IMR-90 (cell line): ENCODE measurements around the gene FOLR2. TPM values are rescaled to one million over a fixed set of nuclear protein-coding genes. Genes with fewer than 3 reads are reported as not detected.
A peak's percentile ranks its signal among the peaks of the same experiment; 100 is the strongest.

Experiments
- ATAC-seq: fragments of 200-7000 bp; cut with Tn5 transposase; 2 replicates; pipeline ENCODE4 v1.9.1; 2020; ENCODE audit warnings: low read depth, mild to moderate bottlenecking, moderate library complexity
- BruUV-seq: library from RNA; stranded (reverse); fragments of 400-500 nt; replicated peaks from 2 replicates; lab custom pipeline; 2021; lab: Mats Ljungman, UMichigan
- CTCF ChIA-PET: fragments of 300-600 bp; formaldehyde crosslinking; extraction: SDS; loops from one replicate; lab custom pipeline; 2021; ENCODE audit warnings: antibody characterized with exemption; lab: Yijun Ruan, JAX
- POLR2A ChIA-PET: fragments of 300-600 bp; sonication (Branson Sonifier 250); formaldehyde crosslinking; loops from one replicate; lab custom pipeline; 2022; ENCODE audit warnings: antibody characterized with exemption; ENCODE audit not compliant: unreplicated experiment; lab: Charles Lee
- DNase-seq: peaks from one replicate; pipeline ENCODE4 v3.0.0; 2013
- H2AFZ ChIP-seq: replicated peaks from 2 replicates; pipeline ENCODE3; 2013; ENCODE audit warnings: low read length, mild to moderate bottlenecking; ENCODE audit not compliant: poor library complexity
- H2AK5ac ChIP-seq: 2 replicates; pipeline ENCODE4 v1.6.1; 2013; ENCODE audit warnings: low read depth, low read length, inconsistent platforms
- H2AK9ac ChIP-seq: replicated peaks from 2 replicates; pipeline ENCODE3; 2013; ENCODE audit warnings: mild to moderate bottlenecking, low read depth, low read length, moderate library complexity; ENCODE audit not compliant: poor library complexity
- H2BK120ac ChIP-seq: 2 replicates; pipeline ENCODE4 v1.6.1; 2013; ENCODE audit warnings: low read depth, low read length, inconsistent platforms
- H2BK15ac ChIP-seq: 3 replicates; pipeline ENCODE4 v1.6.1; 2013; ENCODE audit warnings: low read depth, low read length, inconsistent platforms
- H2BK20ac ChIP-seq: 2 replicates; pipeline ENCODE4 v1.6.1; 2013; ENCODE audit warnings: low read depth, mild to moderate bottlenecking, inconsistent platforms, low read length, moderate library complexity
- H2BK5ac ChIP-seq: 2 replicates; pipeline ENCODE4 v1.6.1; 2013; ENCODE audit warnings: mild to moderate bottlenecking, low read depth, low read length, inconsistent platforms; ENCODE audit not compliant: poor library complexity, severe bottlenecking
- H3K14ac ChIP-seq: replicated peaks from 2 replicates; pipeline ENCODE4 v1.6.1; 2013; ENCODE audit warnings: low read depth, low read length, inconsistent platforms
- H3K18ac ChIP-seq: 2 replicates; pipeline ENCODE4 v1.6.1; 2013; ENCODE audit warnings: low read depth, low read length, control low read depth
- H3K23ac ChIP-seq: 2 replicates; pipeline ENCODE4 v1.6.1; 2013; ENCODE audit warnings: low read depth, low read length, inconsistent platforms
- H3K27ac ChIP-seq: 2 replicates; pipeline ENCODE4 v1.5.1; 2013; ENCODE audit warnings: mild to moderate bottlenecking, control low read depth, low read length; ENCODE audit not compliant: insufficient read depth
- H3K27me3 ChIP-seq: 2 replicates; pipeline ENCODE4 v1.6.1; 2013; ENCODE audit warnings: low read length; ENCODE audit not compliant: control insufficient read depth, insufficient read depth
- H3K36me3 ChIP-seq: 2 replicates; pipeline ENCODE4 v1.6.1; 2013; ENCODE audit warnings: low read length, mixed read lengths; ENCODE audit not compliant: control insufficient read depth, insufficient read depth
- H3K4ac ChIP-seq: 2 replicates; pipeline ENCODE4 v1.6.1; 2013; ENCODE audit warnings: low read depth, low read length, inconsistent platforms
- H3K4me1 ChIP-seq: 2 replicates; pipeline ENCODE4 v1.6.1; 2013; ENCODE audit warnings: low read length, mixed read lengths; ENCODE audit not compliant: control insufficient read depth, insufficient read depth
- H3K4me2 ChIP-seq: 2 replicates; pipeline ENCODE4 v1.6.1; 2013; ENCODE audit warnings: low read depth, mild to moderate bottlenecking, control low read depth, low read length, moderate library complexity
- H3K4me3 ChIP-seq: 2 replicates; pipeline ENCODE4 v1.5.1; 2013; ENCODE audit warnings: low read depth, mild to moderate bottlenecking, control low read depth, low read length, moderate library complexity; ENCODE audit not compliant: insufficient read depth
- H3K56ac ChIP-seq: 2 replicates; pipeline ENCODE4 v1.6.1; 2013; ENCODE audit warnings: low read length, inconsistent platforms; ENCODE audit not compliant: insufficient read depth; ENCODE audit errors: extremely low read depth
- H3K79me1 ChIP-seq, 2 experiments: 2 replicates each; pipeline ENCODE4 v1.6.1; 2013; ENCODE audit warnings: low read length in 2 of 2, inconsistent platforms in 1 of 2, low read depth in 1 of 2
- H3K9ac ChIP-seq: 2 replicates; pipeline ENCODE4 v1.6.1; 2013; ENCODE audit warnings: low read depth, low read length, control low read depth
- H3K9me1 ChIP-seq: 2 replicates; pipeline ENCODE4 v1.6.1; 2013; ENCODE audit warnings: low read length, inconsistent platforms; ENCODE audit not compliant: insufficient read depth
- H3K9me3 ChIP-seq: 2 replicates; pipeline ENCODE4 v1.6.1; 2013; ENCODE audit warnings: low read length; ENCODE audit not compliant: control insufficient read depth, insufficient read depth
- H4K20me1 ChIP-seq: 2 replicates; pipeline ENCODE4 v1.6.1; 2013; ENCODE audit warnings: low read length, inconsistent platforms; ENCODE audit not compliant: insufficient read depth
- H4K5ac ChIP-seq: 2 replicates; pipeline ENCODE4 v1.6.1; 2013; ENCODE audit warnings: mild to moderate bottlenecking, low read depth, low read length, control low read depth
- H4K8ac ChIP-seq, 2 experiments: 2 replicates each; pipeline ENCODE4 v1.6.1; 2013; ENCODE audit warnings: low read depth in 2 of 2, low read length in 2 of 2, control low read depth in 1 of 2, inconsistent platforms in 1 of 2
- H4K91ac ChIP-seq: 2 replicates; pipeline ENCODE4 v1.6.1; 2013; ENCODE audit warnings: low read depth, low read length, inconsistent platforms; ENCODE audit not compliant: insufficient read depth
- BHLHE40 ChIP-seq: fragments of 150-350 bp; IDR thresholded peaks from 2 replicates; pipeline ENCODE4 v1.6.1; 2016; ENCODE audit warnings: mild to moderate bottlenecking, low read depth, low read length
- CEBPB ChIP-seq: IDR thresholded peaks from 2 replicates; pipeline ENCODE4 v1.6.1; 2012; ENCODE audit warnings: low read depth, low read length, improper control_type of control experiment
- ELK1 ChIP-seq: fragments of 150-350 bp; IDR thresholded peaks from 2 replicates; pipeline ENCODE4 v1.6.1; 2016; ENCODE audit warnings: low read depth, mild to moderate bottlenecking, low read length, moderate library complexity, borderline replicate concordance
- FOS ChIP-seq: fragments of 150-350 bp; IDR thresholded peaks from 2 replicates; pipeline ENCODE4 v1.6.1; 2016; ENCODE audit warnings: low read depth, low read length
- RAD21 ChIP-seq: IDR thresholded peaks from 2 replicates; pipeline ENCODE4 v1.6.1; 2012; ENCODE audit warnings: low read length, improper control_type of control experiment
- RFX5 ChIP-seq: IDR thresholded peaks from 2 replicates; pipeline ENCODE4 v1.8.0; 2012; ENCODE audit warnings: low read depth, mild to moderate bottlenecking, low read length, moderate library complexity
- WGBS, 2 experiments: methylation state at CpG; one replicate each; pipeline versions ENCODE4 v1.1.5 to v1.1.7; 2013; ENCODE audit warnings: missing lambda C conversion rate in 2 of 2; ENCODE audit not compliant: insufficient read length in 1 of 2; ENCODE audit errors: extremely low coverage in 2 of 2; 5-methylcytosine and 5-hydroxymethylcytosine counted together
- dilution Hi-C: fragments of 300-500 bp; cut with HindIII; formaldehyde crosslinking; loops from one replicate; pipeline ENCODE4 v1.14.3; 2018; ENCODE audit warnings: low sequenced_read_pairs; ENCODE audit not compliant: unreplicated experiment
- in situ Hi-C: fragments of 300-500 bp; cut with MboI; formaldehyde crosslinking; loops from 3 replicates; pipeline ENCODE4 v1.14.3; 2019; ENCODE audit warnings: low sequenced_read_pairs, inconsistent platforms, mixed read lengths
- intact Hi-C: fragments of 100-400 bp; cut with micrococcal nuclease; formaldehyde crosslinking; loops from 2 replicates; pipeline ENCODE4 v1.10.0; 2022
- polyA plus RNA-seq, 3 experiments: library from polyadenylated mRNA; depleted of rRNA; stranded (reverse); fragments of >200 nt; gene quantifications; 2 replicates each; pipeline ENCODE4 v1.2.3, GENCODE V29; 2012; ENCODE audit warnings: low replicate concordance in 1 of 3
- total RNA-seq: library from RNA; depleted of rRNA; stranded (reverse); fragments of >200 nt; gene quantifications from 2 replicates; pipeline ENCODE4 v1.2.3, GENCODE V29; 2012

The FOLR2 gene
- total and polyA plus RNA-seq, 2 of the 4 experiments (the other 2 are of a cell fraction): not detected

- no peak for TF ChIP-seq ELK1
Measured at GRCh38 chr11:72189455-72190250, 26.9 kb upstream of the FOLR2 start (continued).

DNA sequence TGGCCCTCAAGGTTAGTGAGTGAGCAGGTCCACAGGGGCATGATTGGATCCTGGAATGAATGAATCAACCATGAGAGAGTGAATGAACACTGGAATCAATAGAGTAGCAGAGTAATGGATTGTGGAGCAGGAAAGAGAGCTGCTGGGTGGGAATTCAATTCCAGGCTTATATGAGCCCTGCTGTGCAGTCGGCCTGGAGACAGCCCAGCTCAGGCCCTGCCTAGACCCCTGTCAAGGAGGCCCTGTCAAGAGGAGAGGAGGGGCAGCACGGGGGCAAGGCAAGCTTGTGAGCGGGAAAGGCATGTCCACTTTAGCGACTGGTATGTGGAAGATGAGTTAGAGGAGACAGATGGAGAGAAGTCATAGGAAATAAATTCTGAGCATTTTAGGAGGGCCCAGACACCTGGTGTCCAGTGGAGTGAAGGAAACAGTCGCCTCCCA is 25.9 kb upstream of the FOLR2 start:
- no peaks in the 10 kb centered on the region for H3K9me3 ChIP-seq
- ATAC-seq (no peak), DNase-seq (no peak)
- H4K5ac ChIP-seq: no peak overlapping the region
- no peak overlapping the region for H4K8ac ChIP-seq
- no TSS peak for BruUV-seq
- no peak overlapping the region for H3K4ac ChIP-seq
- no peak overlapping the region for H3K23ac ChIP-seq
- no peaks in the 10 kb centered on the region for H3K36me3 ChIP-seq
- no peak overlapping the region for H2AK5ac ChIP-seq
- H3K27ac ChIP-seq: no peak overlapping the region
- H4K91ac ChIP-seq: no peak overlapping the region
- TF ChIP-seq FOS: no peak
- no peak for TF ChIP-seq BHLHE40
- no peak for TF ChIP-seq RFX5
- no peak for TF ChIP-seq CEBPB
- no peak for TF ChIP-seq RAD21
- intact Hi-C loops (no loop called here), dilution Hi-C loops (no loop called here), in situ Hi-C loops (no loop called here)
- H3K9me1 ChIP-seq: no peaks in the 10 kb centered on the region
- no peak overlapping the region for H3K14ac ChIP-seq
- ChIA-PET POLR2A (no interaction called here), CTCF (no interaction called here)
- H3K27me3 ChIP-seq: peaks cover 8% of the 10 kb centered on the region; the same call in 1 of the 2 replicates
- no peak overlapping the region for H3K4me2 ChIP-seq
- H2BK20ac ChIP-seq: no peak overlapping the region
- H2BK5ac ChIP-seq: no peak overlapping the region
- H2BK15ac ChIP-seq: no peak overlapping the region
- peak overlapping the region; percentile 13 for H2AK9ac ChIP-seq
- WGBS, 2 experiments: 45% methylated on average over 3 of the region's 5 CpGs; no CpG with 5 or more reads in 1 of the 2 experiments
- H3K56ac ChIP-seq: no peak overlapping the region
- no peaks in the 10 kb centered on the region for H4K20me1 ChIP-seq
- H2BK120ac ChIP-seq: no peak overlapping the region
- no peak overlapping the region for H3K4me3 ChIP-seq
- H3K79me1 ChIP-seq: no peaks in the 10 kb centered on the region
- H3K18ac ChIP-seq: no peak overlapping the region
- H2AFZ ChIP-seq: peak overlapping the region; percentile 51
- no peaks in the 10 kb centered on the region for H3K4me1 ChIP-seq
- no peak overlapping the region for H3K9ac ChIP-seq
